A549 (cell line): ENCODE results near the gene GAPDHS.

Source experiments
- CEBPB ChIP-seq, 2 experiments: fragments of >200 bp in 1 of 2; sonication (Bioruptor Twin) in 1 of 2; formaldehyde crosslinking in 1 of 2; IDR thresholded peaks; 2 replicates each; pipeline ENCODE4 v1.6.1; 2012 to 2016
- CHD4 ChIP-seq: fragments of 200-600 bp; sonication (generic); IDR thresholded peaks from 2 replicates; pipeline ENCODE4 v1.6.1; 2016; ENCODE audit warnings: antibody characterized with exemption, mild to moderate bottlenecking, borderline replicate concordance
- CTCF ChIP-seq: fragments of >200 bp; sonication (Bioruptor Twin); formaldehyde crosslinking; IDR thresholded peaks from 3 replicates; pipeline ENCODE4 v1.5.1; 2016
- MAZ ChIP-seq: fragments of 150-350 bp; IDR thresholded peaks from 2 replicates; pipeline ENCODE4 v1.6.1; 2014; ENCODE audit warnings: antibody characterized with exemption, low read depth, low read length, borderline replicate concordance
- RAD21 ChIP-seq, 2 experiments: fragments of >200 bp in 1 of 2; sonication (Bioruptor Twin) in 1 of 2; formaldehyde crosslinking in 1 of 2; IDR thresholded peaks in 1 of 2; conservative IDR thresholded peaks in 1 of 2; 2 replicates in 1 of 2; 3 replicates in 1 of 2; pipeline ENCODE4 v1.6.1; 2012 to 2018; ENCODE audit warnings: inconsistent platforms in 1 of 2
- USF2 ChIP-seq: fragments of 450-650 bp; IDR thresholded peaks from 2 replicates; pipeline ENCODE4 v1.6.1; 2014; ENCODE audit warnings: antibody characterized with exemption

- TF ChIP-seq CHD4 (no peak), USF2 (no peak), CTCF (no peak), CEBPB (IDR thresholded peaks at IDR 0.05) (no peak), MAZ (no peak), RAD21 (conservative IDR thresholded peaks at IDR 0.05 in 1 of 2, IDR thresholded peaks at IDR 0.05 in 1 of 2) (no peak)
These were observed 38.2 kb downstream of the GAPDHS start for GRCh38 chr19:35571406-35571965.
